Erythroblast (primary cell): ENCODE results near the gene PRUNE1.

ENCODE experiments used
- GATA1 ChIP-seq: IDR thresholded peaks from 2 replicates; pipeline ENCODE4 v1.6.1; 2011; ENCODE audit warnings: low read depth, mild to moderate bottlenecking, control low read depth, low read length, moderate library complexity
- POLR2A ChIP-seq: IDR thresholded peaks from 2 replicates; pipeline ENCODE4 v1.6.1; 2011; ENCODE audit warnings: mild to moderate bottlenecking, low read length

DNA sequence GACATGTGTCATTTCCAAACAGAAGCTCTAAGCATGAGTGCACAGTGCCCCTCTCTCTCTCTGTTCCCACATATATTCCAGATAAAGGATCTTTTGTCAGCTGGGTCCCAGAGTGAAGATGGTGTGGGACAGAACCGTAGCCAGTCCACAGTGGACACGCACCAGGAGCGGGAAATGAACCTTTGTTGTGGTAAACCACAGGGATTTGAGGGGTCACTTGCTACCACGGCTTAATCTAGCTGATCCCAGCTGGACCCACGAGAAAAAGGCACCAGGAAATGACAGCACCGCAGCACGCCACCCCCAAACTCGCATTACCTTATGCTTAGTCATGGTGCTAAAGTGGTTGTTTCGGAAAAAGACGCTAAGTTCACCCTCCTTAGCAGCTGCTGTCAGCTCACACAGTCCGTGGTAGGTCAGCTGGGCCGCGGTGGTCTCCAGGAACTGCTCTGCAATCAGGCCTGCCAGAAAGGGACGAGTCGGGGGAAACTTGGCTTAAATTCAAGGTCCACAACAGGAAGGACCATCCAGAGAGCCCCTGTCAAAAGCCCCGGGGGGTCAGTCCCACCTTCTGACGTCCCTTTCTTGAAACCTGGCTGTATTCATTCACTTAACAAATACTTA lies 9.1 kb upstream of the PRUNE1 start:
- TF ChIP-seq POLR2A (no peak), GATA1 (no peak)
